WTC11 (cell line): ENCODE measurements around the gene SLC30A2. TPM values are rescaled to one million over a fixed set of nuclear protein-coding genes. Genes with fewer than 3 reads are reported as not detected.

Experiments
- ATAC-seq: fragments of 200-7000 bp; cut with Tn5 transposase; 2 replicates; pipeline ENCODE4 v1.10.0; 2021; ENCODE audit warnings: mild to moderate bottlenecking, moderate library complexity
- CTCF ChIA-PET: fragments of 300-600 bp; sonication (Branson Sonifier 250); formaldehyde crosslinking; loops from one replicate; lab custom pipeline; 2021; ENCODE audit warnings: antibody characterized with exemption; lab: Charles Lee
- POLR2A ChIA-PET: fragments of 350-600 bp; sonication (Branson Sonifier 250); formaldehyde crosslinking; loops from one replicate; lab custom pipeline; 2021; ENCODE audit warnings: antibody characterized with exemption; lab: Charles Lee
- DNase-seq: peaks from one replicate; pipeline ENCODE4 v3.0.0; 2021; ENCODE audit warnings: low spot score
- H3K27ac Mint-ChIP-seq: 2 replicates; pipeline ENCODE4 v1.8.0; 2021; ENCODE audit warnings: mixed read lengths
- H3K27me3 Mint-ChIP-seq: 2 replicates; pipeline ENCODE4 v1.8.0; 2021; ENCODE audit warnings: low read depth, mild to moderate bottlenecking, moderate library complexity, mixed read lengths
- H3K36me3 Mint-ChIP-seq: 2 replicates; pipeline ENCODE4 v1.8.0; 2021; ENCODE audit warnings: mixed read lengths
- H3K4me1 Mint-ChIP-seq: 2 replicates; pipeline ENCODE4 v1.8.0; 2022; ENCODE audit warnings: mixed read lengths
- H3K4me3 Mint-ChIP-seq: 2 replicates; pipeline ENCODE4 v1.8.0; 2021; ENCODE audit warnings: mild to moderate bottlenecking, moderate library complexity, mixed read lengths
- H3K9me3 Mint-ChIP-seq: 2 replicates; pipeline ENCODE4 v1.8.0; 2021; ENCODE audit warnings: mixed read lengths
- CBFB ChIP-seq: sonication (generic); formaldehyde crosslinking; IDR thresholded peaks from 2 replicates; pipeline ENCODE4 v1.8.1; 2022; ENCODE audit warnings: mild to moderate bottlenecking, low read depth, missing genetic modification reagents
- CREM ChIP-seq: sonication (generic); formaldehyde crosslinking; IDR thresholded peaks from 2 replicates; pipeline ENCODE4 v1.8.1; 2022; ENCODE audit warnings: mild to moderate bottlenecking, missing genetic modification reagents, moderate library complexity
- CTCF ChIP-seq: fragments of 200-600 bp; IDR thresholded peaks from 2 replicates; pipeline ENCODE4 v1.8.0; 2022; ENCODE audit warnings: antibody characterized with exemption
- ESRRA ChIP-seq: sonication (generic); formaldehyde crosslinking; IDR thresholded peaks from 2 replicates; pipeline ENCODE4 v1.8.1; 2022; ENCODE audit warnings: mild to moderate bottlenecking, missing genetic modification reagents, borderline replicate concordance
- IRF2 ChIP-seq: sonication (generic); formaldehyde crosslinking; IDR thresholded peaks from 2 replicates; pipeline ENCODE4 v1.8.0; 2022; ENCODE audit warnings: low read depth, missing genetic modification reagents, borderline replicate concordance
- NFATC4 ChIP-seq: fragments of 250-450 bp; sonication (Bioruptor Pico); IDR thresholded peaks from 2 replicates; pipeline ENCODE4 v1.9.0; 2021; ENCODE audit warnings: mild to moderate bottlenecking
- NR2C2 ChIP-seq: sonication (generic); formaldehyde crosslinking; IDR thresholded peaks from 2 replicates; pipeline ENCODE4 v1.8.0; 2022; ENCODE audit warnings: mild to moderate bottlenecking, missing genetic modification reagents
- SP1 ChIP-seq: sonication (generic); formaldehyde crosslinking; conservative IDR thresholded peaks from 2 replicates; pipeline ENCODE4 v1.8.1; 2022; ENCODE audit warnings: missing genetic modification reagents
- USF1 ChIP-seq: sonication (generic); formaldehyde crosslinking; IDR thresholded peaks from 2 replicates; pipeline ENCODE4 v1.8.0; 2022; ENCODE audit warnings: mild to moderate bottlenecking, missing genetic modification reagents
- total RNA-seq: library from RNA; stranded (reverse); gene quantifications from 3 replicates; pipeline ENCODE4 v1.2.3, GENCODE V29; 2021
- TF ChIP-seq, protein P1 (sequence below): sonication (generic); formaldehyde crosslinking; IDR thresholded peaks from 2 replicates; pipeline ENCODE4 v1.8.0; 2022; ENCODE audit warnings: missing genetic modification reagents
- TF ChIP-seq, protein P2 (sequence below): sonication (generic); formaldehyde crosslinking; IDR thresholded peaks from 2 replicates; pipeline ENCODE4 v1.8.0; 2023; ENCODE audit warnings: mild to moderate bottlenecking, missing genetic modification reagents
- TF ChIP-seq, protein P3 (sequence below): sonication (generic); formaldehyde crosslinking; IDR thresholded peaks from 2 replicates; pipeline ENCODE4 v1.8.1; 2022; ENCODE audit warnings: mild to moderate bottlenecking, moderate library complexity, missing genetic modification reagents

SLC30A2 gene
- total RNA-seq, 1 experiment from 2014 or later, result 0.15 TPM

DNA sequence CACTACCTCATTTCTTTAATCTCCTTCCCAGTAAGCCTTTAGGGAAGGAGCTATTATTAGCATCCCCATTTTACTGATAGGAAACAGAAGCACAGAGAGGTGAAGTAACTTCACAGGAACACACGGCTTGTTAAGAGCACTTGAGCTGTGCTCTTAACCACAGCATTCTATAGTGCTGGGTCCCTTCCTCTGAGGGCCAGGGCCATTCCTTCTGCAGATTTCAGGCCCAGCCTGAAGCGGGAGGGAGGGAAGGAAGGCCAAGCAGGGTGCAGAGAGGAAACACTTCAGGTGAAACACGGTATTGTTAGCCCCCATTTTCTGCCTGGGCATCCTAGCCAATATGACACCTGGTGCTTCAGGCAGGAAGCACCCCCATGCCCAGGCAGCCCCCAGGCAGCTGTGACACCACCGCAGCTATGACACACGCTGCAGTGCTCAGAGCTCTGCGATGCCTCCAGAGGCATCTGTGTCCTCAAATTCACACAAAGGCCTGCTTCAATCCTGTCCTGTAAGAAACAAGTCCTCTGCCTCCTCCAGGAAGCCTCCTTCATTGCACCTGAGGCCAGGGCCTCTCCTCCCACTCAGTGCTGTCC lies 28.9 kb downstream of the SLC30A2 start (continued):
- TF ChIP-seq, protein P1, sequence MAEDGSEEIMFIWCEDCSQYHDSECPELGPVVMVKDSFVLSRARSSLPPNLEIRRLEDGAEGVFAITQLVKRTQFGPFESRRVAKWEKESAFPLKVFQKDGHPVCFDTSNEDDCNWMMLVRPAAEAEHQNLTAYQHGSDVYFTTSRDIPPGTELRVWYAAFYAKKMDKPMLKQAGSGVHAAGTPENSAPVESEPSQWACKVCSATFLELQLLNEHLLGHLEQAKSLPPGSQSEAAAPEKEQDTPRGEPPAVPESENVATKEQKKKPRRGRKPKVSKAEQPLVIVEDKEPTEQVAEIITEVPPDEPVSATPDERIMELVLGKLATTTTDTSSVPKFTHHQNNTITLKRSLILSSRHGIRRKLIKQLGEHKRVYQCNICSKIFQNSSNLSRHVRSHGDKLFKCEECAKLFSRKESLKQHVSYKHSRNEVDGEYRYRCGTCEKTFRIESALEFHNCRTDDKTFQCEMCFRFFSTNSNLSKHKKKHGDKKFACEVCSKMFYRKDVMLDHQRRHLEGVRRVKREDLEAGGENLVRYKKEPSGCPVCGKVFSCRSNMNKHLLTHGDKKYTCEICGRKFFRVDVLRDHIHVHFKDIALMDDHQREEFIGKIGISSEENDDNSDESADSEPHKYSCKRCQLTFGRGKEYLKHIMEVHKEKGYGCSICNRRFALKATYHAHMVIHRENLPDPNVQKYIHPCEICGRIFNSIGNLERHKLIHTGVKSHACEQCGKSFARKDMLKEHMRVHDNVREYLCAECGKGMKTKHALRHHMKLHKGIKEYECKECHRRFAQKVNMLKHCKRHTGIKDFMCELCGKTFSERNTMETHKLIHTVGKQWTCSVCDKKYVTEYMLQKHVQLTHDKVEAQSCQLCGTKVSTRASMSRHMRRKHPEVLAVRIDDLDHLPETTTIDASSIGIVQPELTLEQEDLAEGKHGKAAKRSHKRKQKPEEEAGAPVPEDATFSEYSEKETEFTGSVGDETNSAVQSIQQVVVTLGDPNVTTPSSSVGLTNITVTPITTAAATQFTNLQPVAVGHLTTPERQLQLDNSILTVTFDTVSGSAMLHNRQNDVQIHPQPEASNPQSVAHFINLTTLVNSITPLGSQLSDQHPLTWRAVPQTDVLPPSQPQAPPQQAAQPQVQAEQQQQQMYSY (CRISPR knock-in tag), result no peak
- TF ChIP-seq CTCF, result no peak
- no peak for TF ChIP-seq NR2C2 (CRISPR knock-in tag)
- TF ChIP-seq, all 79 proteins: peak for 0

GRCh38 chr1:26016258-26016952 lies 29.5 kb downstream of the SLC30A2 start:
- peaks cover 25% of the 10 kb centered on the region for H3K4me1 Mint-ChIP-seq
- POLR2A ChIA-PET, result no interaction called here
- no peak for ATAC-seq
- no peak for TF ChIP-seq USF1
- TF ChIP-seq, protein P2, sequence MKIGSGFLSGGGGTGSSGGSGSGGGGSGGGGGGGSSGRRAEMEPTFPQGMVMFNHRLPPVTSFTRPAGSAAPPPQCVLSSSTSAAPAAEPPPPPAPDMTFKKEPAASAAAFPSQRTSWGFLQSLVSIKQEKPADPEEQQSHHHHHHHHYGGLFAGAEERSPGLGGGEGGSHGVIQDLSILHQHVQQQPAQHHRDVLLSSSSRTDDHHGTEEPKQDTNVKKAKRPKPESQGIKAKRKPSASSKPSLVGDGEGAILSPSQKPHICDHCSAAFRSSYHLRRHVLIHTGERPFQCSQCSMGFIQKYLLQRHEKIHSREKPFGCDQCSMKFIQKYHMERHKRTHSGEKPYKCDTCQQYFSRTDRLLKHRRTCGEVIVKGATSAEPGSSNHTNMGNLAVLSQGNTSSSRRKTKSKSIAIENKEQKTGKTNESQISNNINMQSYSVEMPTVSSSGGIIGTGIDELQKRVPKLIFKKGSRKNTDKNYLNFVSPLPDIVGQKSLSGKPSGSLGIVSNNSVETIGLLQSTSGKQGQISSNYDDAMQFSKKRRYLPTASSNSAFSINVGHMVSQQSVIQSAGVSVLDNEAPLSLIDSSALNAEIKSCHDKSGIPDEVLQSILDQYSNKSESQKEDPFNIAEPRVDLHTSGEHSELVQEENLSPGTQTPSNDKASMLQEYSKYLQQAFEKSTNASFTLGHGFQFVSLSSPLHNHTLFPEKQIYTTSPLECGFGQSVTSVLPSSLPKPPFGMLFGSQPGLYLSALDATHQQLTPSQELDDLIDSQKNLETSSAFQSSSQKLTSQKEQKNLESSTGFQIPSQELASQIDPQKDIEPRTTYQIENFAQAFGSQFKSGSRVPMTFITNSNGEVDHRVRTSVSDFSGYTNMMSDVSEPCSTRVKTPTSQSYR (CRISPR knock-in tag), result no peak
- TF ChIP-seq SP1 (CRISPR knock-in tag), result no peak
- TF ChIP-seq CBFB (CRISPR knock-in tag), result no peak
- no peak for TF ChIP-seq IRF2 (CRISPR knock-in tag)
- no peak for TF ChIP-seq NFATC4
- TF ChIP-seq CREM, result no peak
- TF ChIP-seq ESRRA (CRISPR knock-in tag), result no peak
- TF ChIP-seq, protein P3, sequence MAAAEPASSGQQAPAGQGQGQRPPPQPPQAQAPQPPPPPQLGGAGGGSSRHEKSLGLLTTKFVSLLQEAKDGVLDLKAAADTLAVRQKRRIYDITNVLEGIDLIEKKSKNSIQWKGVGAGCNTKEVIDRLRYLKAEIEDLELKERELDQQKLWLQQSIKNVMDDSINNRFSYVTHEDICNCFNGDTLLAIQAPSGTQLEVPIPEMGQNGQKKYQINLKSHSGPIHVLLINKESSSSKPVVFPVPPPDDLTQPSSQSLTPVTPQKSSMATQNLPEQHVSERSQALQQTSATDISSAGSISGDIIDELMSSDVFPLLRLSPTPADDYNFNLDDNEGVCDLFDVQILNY (CRISPR knock-in tag), result no peak
- TF ChIP-seq, all 79 proteins: peak for 0
- Mint-ChIP-seq H3K36me3 (no peaks in the 10 kb centered on the region), H3K27ac (no peak overlapping the region), H3K9me3 (no peaks in the 10 kb centered on the region), H3K27me3 (no peaks in the 10 kb centered on the region; the same call in 1 of the 2 replicates), H3K4me3 (no peak overlapping the region)
- CTCF ChIA-PET, result interaction anchor here (0.6 to 2.3 kb wide), 8 partner anchors 12 to 129 kb away, joined by 3 to 11 read pairs (median 6); partner anchors contain the start of genes PAFAH2 and SLC30A2
- DNase-seq, result no peak
